GM13976 (cell line): Measurements from ENCODE around the gene VRK1.

Experiments
- DNase-seq: peaks from one replicate; pipeline ENCODE4 v3.0.0; 2012; ENCODE audit warnings: low spot score
- in situ Hi-C: fragments of 300-500 bp; cut with MboI; formaldehyde crosslinking; loops from one replicate; pipeline ENCODE4 v1.12.0; 2022; ENCODE audit warnings: low sequenced_read_pairs, mixed read lengths, inconsistent platforms; ENCODE audit not compliant: unreplicated experiment
- TF ChIP-seq, protein P1 (sequence below): IDR thresholded peaks from 2 replicates; pipeline ENCODE4 v1.5.1; 2012; ENCODE audit warnings: borderline replicate concordance, mild to moderate bottlenecking; ENCODE audit not compliant: insufficient read depth; ENCODE audit errors: extremely low read depth, missing control alignments, control extremely low read depth

Gene VRK1

DNA sequence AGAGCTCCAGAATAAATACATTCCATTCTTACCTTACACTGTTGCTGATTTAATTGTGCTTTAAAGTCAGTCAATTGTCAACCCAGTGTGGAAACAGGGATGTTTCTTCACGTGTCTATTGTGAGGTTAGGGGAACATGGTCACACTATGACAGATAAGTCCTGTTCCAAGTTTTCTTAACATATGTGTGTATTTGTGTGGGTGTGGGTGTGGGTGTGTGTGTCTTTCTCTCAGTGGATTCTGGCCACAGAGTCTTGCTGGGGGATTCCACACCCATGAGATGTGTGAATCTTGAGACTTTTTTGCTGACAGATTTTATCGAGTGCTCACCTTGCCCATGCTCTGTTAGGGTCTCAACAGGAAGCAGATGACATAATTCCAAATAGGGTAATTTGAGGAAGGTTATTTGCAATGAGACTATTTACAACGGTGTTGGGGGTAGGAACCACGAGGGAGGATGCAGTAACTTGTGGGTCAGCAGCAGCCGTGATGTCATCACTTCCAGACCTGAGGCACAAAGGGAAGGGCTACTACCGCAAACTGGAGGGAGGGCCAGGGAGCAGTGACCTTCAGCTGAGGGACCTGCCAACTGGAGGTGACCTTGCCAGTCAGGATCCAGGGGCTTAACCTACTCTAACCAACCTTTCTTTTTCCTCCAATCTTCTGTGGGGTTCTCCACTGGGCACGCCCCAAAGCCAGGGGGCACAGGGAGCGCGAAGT is 1.9 kb upstream of the VRK1 start:
- in situ Hi-C loops: no loop called here
- DNase-seq: no peak
- TF ChIP-seq, protein P1, sequence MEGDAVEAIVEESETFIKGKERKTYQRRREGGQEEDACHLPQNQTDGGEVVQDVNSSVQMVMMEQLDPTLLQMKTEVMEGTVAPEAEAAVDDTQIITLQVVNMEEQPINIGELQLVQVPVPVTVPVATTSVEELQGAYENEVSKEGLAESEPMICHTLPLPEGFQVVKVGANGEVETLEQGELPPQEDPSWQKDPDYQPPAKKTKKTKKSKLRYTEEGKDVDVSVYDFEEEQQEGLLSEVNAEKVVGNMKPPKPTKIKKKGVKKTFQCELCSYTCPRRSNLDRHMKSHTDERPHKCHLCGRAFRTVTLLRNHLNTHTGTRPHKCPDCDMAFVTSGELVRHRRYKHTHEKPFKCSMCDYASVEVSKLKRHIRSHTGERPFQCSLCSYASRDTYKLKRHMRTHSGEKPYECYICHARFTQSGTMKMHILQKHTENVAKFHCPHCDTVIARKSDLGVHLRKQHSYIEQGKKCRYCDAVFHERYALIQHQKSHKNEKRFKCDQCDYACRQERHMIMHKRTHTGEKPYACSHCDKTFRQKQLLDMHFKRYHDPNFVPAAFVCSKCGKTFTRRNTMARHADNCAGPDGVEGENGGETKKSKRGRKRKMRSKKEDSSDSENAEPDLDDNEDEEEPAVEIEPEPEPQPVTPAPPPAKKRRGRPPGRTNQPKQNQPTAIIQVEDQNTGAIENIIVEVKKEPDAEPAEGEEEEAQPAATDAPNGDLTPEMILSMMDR: no peak

DNA sequence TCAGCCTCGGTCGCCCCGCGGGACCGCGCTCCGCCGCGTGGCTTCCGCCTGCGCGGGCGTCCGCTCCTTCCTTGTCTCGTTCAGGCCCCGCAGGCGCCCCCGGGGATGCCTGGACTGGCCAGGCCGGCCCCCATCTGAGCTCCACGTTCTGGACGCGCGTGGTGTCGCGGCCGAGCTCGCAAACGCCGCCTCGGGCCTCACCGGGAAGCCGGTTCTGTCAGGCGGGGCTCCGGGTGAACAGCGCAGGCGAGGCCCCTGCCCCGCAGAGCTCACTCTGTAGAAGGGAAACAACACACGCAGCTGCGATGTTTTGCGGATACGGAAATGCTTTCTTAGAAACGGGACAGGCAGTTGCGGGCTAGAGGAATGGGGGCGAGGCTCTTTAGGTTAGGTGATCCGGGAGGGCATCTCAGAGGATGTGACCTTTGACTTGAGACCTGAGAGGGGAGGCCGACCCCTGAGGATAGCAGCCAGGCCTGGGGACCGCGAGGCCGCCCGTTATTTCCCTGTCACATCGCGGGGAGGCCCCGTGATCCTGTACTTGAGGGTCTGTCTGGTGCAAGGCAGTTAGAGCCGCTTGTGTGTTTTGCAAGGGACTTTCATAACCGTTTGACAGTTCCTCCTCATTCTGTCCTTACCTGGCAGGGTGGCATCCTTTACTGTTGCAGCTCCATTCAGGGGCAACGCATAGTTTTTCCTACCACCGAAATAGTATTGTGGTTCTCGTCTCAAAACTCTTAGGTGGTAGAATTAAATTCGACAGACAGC is 584 bp downstream of the VRK1 start:
- in situ Hi-C loops: no loop called here
- TF ChIP-seq, protein P1: no peak
- peak; percentile 43 for DNase-seq

DNA sequence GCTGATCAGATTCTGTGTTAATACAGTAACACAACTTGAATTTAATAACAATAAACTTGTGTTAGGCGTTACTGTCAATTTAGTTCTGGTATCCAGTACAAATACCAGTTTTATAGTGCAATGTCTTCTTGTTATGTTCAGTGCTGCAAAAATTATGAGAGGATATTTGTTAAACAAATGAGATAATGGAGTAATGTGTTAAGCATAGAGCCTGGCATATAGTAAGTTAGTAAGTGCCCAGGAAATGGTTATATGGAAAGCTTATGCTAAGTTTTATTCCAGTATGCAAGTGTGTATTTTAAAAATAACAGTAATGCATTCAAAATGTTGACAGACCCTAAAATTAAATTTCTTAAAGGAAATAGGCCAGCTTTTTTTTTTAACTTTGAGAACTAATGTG is 1.8 kb downstream of the VRK1 start:
- TF ChIP-seq, protein P1: no peak
- in situ Hi-C loops: no loop called here
- no peak for DNase-seq

DNA sequence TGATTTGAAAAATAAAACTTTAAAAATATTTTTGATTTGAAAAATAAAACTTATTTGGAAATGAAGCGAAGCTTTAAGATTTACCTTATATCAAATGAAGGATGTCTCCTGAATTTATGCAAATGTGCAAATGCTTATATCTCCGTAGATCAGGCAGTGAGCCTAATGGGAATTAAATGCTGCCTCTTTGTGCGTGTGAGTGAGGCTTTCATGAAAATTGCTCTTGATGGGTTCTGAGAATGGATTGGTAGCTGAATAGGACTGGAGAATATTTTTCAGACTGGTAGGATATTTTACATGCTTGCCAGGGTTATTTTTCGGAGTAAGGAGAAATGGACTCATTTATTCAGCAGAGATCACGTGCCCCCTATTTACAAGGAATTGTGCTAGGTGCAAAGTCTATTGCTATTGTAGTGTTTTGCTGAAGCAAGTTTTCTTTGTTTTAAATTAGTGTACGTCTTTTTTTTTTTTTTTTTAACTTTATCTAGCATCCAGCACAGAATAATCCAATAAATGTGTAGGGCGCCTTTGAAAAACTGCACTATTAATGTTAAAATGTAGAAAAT is 2.4 kb downstream of the VRK1 start:
- TF ChIP-seq, protein P1: no peak
- no peak for DNase-seq
- in situ Hi-C loops: no loop called here

DNA sequence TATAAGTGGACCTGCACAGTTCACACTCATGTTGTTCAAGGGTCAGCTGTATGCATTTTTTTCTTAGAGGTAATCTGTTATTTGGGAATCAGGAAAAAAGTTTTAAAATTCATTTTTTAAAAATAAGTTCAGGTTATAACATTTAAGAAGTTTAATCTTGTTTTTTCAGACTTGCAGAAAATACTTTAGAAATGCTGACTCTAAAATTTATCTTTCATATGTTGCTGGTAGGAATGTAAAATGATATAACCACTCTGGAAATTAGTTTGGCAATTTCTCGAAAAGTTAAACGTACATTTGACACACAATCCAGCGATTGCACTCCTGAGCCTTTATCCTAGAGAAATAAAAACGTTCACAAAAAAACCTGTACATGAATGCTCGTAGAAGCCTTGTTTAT is 4.7 kb downstream of the VRK1 start:
- TF ChIP-seq, protein P1: no peak
- in situ Hi-C loops: no loop called here

DNA sequence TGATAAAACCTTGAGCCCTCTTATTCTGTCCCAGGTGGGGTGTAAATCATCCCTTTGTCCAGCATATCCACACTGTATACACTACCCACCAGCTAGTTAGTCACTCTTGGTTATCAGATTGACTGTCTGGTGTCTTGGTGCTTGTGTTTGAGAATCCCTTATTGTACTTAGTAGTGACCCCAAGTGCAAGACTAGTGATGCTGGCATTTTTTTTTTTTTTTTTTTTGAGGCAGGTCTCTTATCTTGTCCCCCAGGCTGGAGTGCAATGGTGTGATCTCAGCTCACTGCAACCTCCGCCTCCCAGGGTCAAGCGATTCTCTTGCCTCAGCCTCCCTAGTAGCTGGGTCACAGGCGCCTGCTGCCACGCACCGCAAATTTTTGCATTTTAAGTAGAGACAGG is 5.8 kb downstream of the VRK1 start:
- in situ Hi-C loops: no loop called here
- TF ChIP-seq, protein P1: no peak
- no peak for DNase-seq

More for the DNA sequence above, 4.7 kb downstream of the VRK1 start:
- DNase-seq: no peak
